CD1c-positive myeloid dendritic cell (primary cell): ENCODE results near the gene FBXO42.
A peak's percentile ranks its signal among the peaks of the same experiment; 100 is the strongest.

Source experiments
- DNase-seq: peaks from one replicate; pipeline ENCODE4 v3.0.0-alpha.2; 2016; ENCODE audit errors: extremely low spot score

The FBXO42 gene

DNA sequence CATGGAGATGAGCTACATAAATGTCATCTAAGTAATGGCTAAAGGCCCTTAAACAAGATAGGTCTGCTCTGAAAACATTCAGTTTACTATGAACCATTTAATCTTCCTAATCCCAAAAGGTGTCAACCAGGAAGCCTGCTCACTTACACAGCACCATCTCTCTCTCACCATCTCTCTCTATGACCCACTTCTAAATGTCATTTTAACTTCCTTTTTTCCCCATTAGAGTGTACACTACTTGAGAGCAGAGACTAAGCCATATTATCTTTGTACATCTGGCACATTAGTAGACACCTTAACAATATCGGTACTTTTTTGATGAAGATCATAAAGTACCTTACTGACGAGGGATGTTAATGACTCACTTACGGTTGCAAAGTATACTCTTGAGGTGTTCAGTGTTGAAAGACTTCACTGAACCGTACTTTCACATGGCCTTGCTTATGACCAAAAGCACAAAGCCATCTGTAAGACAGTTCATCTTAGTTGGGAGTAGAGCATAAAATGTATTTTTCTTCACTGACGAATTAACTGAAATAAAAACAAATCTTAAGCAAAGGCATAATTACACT lies 25.4 kb downstream of the FBXO42 start:
- DNase-seq = no peak

DNA sequence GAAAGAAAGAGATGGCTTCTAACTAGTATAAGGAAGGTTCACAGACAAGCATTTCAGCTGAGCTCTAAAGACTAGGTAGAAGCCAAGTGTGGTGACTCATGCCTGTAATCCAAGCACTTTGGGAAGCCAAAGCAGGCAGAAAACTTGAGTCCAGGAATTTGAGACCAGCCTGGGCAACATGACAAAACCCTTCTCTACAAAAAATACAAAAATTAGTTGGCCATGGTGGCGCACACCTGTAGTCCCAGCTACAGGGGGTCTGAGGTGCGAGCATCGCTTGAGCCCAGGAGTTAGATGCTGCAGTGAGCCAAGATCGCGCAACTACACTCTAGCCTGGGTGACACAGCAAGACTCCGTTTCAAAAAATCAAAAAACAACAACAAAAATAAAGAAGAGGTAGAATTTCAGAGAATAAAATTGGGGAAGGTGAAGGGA lies 27.8 kb downstream of the FBXO42 start:
- DNase-seq = no peak

DNA sequence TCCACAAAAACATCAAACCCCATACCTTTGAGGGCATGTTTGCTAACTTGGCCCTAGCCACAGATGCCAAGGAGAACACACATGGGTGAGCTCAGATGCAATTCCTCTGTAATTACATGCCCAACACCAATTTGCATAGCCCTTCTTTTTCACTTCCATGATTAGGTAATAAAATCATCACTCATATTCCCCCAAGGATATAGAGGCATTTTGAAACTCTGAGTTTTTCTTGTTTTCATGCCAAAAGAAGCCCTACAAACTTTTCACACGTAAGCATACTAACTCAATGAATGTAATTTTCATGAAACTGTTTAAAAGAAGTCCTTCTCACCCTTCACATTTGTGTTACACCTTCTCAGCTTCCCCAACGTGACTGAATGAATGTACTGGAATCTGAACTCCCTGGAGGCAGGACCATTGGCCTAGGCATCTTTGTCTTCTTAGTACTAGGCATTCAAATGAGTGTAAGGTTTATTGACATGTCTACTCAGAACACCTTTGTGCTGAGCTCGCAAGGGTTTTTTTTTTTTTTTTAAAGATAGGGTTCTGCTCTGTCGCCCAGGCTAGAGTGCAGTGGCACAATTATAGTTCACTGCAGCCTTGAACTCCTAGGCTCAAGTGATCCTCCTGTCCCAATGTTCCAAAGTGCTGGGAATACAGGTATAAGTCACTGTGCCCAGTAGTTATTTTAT lies 31.0 kb downstream of the FBXO42 start:
- no peak for DNase-seq

DNA sequence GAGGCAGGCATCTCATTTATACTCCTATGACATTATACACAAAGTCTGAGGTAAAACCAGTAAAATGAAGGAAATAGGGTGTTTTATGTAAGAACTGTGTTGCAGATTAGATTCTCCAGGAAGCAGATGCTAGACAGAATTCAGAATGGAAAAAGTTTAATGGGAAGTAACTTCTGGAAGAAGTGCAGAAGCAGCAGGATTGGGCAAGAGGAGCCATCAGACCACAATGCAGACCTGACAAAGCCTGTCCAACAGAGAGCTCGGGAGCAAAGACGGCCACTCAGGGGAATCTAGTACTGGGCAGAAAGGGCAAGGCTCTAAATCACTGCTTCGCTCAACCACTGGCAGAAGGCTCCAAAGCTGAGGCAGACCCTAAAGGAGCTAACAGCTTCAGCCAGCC lies 33.7 kb downstream of the FBXO42 start:
- DNase-seq = peak; percentile 48

DNA sequence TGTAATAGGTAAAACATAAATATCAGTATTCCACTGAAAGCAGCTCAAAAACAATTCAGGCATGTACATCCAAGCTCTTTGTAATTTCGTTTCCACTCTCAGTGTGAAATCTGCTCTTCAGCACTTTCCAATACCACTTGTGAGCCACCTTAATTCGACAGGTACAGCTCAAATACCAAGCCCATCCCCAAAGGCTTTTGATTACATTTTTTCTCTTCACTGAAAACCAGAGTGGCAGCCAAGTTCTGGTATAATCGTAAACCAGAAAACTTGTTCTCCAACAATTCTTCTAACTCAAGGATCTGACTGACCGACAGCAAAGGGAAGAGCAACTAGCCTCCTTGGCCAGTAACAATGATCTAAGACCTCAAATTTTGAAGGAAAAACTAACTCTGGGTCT lies 36.8 kb downstream of the FBXO42 start:
- DNase-seq = no peak

DNA sequence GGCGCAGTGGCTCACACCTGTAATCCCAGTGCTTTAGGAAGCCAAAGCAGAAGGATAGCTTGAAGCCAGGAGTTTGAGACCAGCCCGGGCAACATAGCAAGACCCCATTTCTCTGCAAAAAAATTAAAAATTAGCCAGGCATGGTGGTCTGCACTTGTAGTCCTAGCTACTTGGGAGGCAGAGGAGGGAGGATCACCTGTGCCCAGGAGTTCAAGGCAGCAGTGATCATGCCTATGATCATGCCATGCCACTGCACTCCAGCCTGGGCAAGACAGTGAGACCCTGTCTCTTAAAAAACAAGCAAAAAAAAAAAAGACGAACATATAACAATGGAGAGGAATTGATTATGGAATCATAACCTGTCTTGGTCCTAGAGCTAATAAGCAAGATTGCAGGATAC lies 45.1 kb downstream of the FBXO42 start:
- no peak for DNase-seq

DNA sequence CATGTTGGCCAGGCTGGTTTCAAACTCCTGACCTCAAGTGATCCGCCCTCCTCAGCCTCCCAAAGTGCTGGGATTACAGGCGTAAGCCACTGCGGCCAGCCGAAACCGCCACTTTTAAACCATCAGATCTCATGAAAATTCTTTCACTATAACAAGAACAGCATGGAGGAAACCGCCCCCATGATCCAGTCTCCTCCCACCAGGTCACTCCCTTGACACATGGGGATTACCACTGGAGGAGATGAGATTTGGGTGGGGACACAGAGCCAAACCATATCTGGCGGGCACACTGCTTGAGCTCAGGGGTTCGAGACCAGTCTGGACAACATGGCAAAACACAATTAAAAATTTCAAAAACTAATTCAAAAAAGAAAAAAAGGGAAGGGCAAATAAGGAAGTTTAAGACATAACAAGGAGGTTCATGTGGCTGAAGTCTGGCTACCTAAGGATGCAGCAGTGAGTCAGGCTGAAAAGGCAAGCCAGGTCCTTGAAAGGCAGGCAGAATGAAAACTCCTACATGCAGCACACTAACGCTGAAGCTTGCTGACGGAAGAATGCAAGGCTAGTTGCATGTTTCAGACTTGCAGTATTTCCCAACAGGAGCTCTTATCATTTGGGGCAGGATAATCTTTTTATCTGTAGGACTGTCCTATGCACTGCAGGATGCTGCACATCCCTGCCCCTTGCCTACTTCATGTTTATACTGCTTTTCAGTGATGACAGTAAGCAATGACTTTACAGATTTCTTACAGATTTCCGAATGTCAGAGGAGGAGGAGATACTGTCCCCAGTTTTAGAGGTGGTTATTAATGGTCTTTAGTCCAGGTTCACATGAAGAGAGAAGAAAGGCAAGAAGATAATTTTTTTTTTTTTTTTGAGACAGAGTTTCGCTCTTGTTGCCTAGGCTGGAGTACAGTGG lies 49.3 kb downstream of the FBXO42 start:
- DNase-seq = peak; percentile 47

DNA sequence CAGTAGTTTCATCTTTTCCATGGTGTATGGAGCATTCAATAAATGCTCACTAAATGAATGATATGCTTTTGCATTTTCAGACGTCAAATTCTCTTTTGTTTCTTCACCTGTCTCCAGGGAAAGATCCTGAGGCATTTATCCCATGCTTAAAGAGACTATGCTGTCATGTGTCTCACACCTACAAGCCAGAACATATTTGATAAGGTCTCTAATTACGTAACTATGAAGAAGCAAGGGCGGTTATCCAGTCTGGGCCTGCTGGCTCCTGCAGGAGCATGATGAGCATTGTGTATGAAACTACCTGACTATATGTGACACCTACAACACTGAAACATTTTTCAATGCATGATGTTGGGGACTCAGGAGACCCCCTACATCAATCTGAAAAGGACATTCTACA lies 51.8 kb downstream of the FBXO42 start:
- DNase-seq = no peak

DNA sequence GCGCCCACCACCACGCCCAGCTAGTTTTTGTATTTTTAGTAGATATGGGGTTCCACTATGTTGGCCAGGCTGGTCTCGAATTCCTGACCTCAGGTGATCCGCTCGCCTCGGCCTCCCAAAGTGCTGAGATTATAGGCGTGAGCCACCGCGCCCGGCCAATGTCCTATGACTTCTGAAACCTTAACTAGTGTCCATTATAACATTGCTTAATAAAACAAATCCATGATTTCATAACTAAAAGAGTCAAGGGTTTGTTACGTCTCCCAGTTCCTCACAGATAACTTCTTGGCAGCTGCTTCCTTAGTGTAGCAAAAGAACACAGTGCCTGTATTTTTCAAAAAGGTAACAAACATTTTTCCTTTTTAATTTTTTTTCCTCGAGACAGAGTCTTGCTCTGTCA lies 53.6 kb downstream of the FBXO42 start:
- peak; percentile 30 for DNase-seq

DNA sequence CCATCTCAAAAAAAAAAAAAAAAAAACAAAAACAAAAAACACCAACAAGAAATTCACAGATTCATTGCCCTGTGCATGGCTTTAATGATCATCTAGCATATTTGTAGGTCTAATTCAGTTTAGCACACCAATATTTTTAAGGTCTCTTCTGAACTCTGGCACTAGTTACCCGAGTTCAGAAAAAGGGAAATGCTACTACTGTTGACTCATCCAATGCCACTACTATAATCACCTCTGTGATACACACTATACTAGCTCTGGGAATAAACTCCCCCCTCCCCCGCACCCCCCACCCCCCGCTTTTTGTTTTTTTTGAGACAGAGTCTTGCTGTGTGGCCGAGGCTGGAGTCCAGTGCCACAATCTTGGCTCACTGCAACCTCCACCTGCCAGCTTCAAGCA lies 55.6 kb downstream of the FBXO42 start:
- DNase-seq = peak; percentile 69

DNA sequence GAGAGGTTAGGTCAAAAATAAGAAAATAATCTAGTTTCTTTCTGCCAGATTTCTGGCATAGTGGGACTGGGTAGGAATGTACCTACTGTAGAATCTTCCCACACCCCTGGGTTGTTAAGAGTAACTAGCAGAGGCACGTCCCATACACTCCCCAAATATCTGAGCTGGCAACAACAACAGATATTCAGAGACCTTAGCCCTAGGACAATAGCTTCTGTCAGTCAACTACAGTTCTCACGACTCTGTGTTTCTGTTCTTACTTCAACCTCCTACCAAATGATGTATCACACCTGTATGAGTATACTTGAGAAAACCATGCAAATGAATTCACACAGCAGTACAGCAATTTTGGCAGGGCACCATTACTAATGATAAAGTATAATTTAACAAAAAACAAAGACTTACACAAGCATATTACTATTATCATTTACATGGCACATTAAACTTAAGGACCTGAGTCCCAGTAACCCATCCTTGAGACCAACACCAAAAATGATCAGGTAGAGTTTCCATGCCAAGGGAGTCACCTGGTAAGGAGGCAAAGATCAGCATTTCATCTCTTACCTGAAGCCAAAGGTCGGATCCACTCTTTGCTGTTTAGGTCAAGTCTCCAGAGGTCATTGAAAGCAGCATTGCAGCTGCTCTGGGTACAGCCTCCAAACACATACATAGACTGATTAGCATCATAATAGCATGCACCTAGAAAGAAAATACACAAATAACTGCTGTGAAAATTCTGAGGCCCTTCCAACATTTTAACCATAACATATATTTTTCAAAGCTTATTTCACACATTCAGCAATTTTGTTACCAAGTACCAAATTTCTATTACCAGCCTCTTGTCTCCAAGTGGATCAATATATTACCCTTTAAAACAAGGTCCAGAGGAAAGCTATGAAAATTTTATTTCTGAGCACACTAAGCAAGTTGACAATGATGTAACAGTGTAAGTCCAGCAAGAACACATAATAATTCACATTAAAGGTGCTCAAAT lies 57.8 kb downstream of the FBXO42 start:
- no peak for DNase-seq

DNA sequence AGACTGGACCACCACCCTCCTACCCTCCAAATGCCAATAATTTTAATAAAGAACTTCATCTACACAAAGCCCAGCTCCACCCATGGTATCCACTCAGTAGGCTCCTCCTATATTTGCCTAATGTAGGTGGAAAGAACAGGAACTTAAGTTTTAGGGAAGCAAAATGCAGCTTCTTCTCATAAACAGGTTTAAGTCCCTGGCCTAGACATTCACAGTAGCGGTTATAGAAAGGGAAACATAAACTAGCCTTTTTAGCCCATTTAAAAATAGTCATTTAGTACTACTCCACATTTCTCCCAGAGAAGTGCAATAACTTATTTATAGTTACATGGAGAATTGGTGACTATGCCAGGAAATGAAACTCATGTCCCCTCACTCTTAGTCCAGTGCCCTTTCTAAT lies 58.7 kb downstream of the FBXO42 start:
- peak; percentile 88 for DNase-seq

DNA sequence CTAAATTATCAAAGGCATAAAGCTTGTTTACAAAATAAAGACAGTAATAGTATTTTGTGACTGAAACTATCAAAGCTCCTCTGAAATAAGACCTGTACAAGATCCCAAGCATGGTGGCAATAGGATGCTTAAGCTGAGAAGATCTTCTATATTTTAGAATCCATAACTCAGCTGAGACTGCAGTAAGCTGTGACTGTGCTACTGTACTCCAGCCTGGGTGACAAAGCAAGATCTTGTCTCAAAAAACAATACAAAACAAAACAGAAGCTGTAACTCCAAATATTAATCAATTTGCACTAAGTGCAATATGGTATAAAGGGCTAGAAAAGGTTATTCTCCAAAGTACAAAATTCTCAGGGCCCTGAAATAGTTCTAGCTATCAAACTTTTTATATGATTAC lies 59.5 kb downstream of the FBXO42 start:
- DNase-seq = no peak

DNA sequence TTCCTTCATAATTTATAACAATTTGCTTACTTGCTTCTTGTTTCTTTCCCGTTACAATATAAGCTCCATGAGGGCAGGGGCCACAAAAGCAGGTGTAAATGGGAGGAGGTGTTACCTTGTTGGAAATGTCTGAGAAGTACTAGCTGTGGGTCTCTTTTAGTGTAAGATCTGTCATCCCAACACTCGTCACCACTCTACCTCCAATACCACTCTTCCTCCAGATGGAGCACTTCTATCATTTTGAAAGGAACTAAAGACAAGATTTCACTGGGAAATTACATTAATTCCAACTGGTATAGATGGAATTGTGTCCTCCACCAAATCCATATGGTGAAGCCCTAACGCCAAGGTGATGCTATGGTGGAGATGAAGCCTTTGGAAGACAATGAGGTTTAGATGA lies 62.3 kb downstream of the FBXO42 start:
- DNase-seq = no peak

DNA sequence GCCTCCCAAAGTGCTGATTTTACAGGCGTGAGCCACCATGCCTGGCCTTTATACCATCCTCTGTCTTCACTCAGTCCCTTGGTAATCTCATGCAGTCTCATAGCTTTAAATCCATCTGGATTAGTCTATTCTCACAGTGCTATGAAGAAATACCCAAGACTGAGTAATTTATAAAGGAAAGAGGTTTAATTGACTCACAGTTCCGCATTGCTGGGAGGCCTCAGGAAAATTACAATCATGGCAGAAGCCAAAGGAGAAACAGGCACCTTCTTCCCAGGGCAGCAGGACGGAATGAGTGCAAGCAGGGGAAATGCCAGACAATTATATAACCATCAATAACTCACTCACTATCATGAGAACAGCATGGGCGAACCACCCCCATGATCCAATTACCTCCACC lies 66.2 kb downstream of the FBXO42 start:
- DNase-seq = no peak

DNA sequence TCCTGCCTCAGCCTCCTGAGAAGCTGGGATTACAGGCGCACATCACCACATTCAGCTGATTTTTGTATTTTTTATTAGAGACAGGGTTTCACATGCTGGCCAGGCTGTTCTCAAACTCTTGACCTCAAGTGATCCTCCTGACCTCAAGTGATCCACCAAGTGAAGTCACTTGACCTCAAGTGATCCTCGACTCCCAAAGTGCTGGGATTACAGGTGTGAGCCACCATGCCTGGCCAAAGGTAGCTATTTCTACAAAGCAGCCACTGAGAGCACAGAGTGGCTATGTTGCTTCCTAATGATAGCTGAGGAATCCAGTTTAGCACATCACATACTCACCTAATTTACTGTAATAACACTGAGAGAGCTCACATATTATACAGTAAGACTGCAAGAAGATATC lies 70.5 kb downstream of the FBXO42 start:
- DNase-seq = no peak

DNA sequence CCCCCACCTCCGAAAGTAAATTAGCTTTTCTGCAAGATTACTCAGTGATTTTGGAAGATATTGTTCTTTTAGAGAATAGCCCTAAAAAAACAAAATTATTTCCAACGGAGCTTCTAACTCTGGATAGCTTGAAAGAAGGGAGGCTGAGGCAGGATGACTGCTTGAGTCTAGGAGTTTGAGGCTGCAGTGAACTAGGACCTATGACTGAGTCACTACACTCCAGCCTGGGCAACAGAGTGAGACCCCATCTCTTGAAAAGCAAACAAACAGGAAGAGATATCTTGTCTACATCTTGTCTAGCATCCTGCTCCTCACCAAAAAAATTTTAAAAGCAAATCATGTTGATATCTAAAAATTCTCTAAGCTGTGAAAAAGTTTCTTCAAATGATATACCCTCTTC lies 73.1 kb downstream of the FBXO42 start:
- no peak for DNase-seq

DNA sequence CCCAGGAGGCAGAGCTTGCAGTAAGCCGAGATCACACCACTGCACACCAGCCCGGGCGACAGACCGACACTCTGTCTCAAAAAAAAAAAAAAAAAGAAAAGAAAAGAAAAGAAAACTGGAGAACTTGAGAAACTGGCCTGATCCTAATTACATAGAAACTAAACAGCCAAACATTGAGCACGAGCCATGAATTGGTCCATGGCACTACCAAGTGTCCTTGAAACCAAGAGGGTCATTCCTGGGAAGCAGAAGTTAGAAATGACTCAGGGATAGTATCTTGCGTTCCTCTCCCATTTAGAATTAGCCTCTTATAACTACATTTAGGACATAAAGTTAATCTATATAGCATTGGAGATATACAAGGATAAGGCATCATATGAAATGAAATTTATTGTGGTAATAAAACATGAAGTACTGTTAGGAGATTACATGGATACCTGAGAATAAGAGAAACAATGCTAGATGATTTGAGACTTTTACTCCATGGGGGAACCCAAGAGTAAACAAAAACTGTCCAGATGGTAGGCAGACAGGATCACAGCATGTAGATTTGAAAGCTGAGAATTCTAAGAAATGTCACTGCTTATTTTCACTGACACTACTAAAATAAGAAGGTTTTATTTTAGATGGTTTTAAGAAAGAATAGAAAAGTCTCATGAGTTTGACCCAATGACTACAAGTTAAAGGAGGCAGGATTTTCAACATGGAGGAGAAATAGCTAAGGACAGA lies 75.8 kb downstream of the FBXO42 start:
- DNase-seq = no peak

DNA sequence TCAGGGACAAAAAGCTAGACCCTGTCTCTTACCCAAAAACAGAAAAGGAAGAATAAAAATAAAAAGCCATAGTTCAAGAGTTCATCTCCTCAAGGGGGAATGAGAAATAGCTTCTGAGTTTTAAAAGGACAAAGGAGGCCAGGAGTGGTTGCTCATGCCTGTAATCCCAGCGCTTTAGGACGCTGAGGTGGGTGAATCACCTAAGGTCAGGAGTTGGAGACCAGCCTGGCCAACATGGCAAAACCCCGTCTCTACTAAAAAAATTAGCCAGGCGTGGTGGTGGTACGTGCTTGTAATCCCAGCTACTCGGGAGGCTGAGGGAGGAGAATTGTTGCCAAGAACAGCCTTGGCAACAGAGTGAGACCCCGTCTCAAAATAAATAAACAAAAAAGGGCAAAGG lies 76.7 kb downstream of the FBXO42 start:
- no peak for DNase-seq

DNA sequence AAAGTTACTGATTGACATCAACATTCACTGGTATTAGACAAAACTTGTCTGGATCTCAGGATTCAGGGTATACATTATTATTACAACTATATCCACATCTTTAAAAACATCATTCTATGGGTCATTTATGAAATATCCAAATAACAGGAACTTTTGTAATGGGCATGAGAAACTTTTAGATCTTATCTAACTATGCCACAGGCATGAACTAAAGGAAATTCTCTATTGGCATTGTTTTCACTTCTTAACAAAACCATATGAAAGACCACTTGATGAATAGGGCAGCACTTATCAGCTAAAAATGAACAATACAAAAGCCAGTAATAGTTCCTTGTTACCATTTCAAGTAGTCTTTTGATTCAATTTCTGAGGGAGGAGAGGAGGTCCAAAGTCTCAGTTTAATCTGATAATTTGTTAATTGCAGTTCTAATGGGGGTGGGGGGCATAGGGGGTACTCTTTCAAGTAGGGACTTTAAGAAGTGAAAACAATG lies 84.5 kb downstream of the FBXO42 start:
- DNase-seq = no peak
